ENCODE results near the gene EIF3K.

The EIF3K gene

GRCh38 chr19:38669552-38669951 lies 50.6 kb downstream of the EIF3K start:
- DNase-seq: no peak

GRCh38 chr19:38670921-38671398 lies 52.0 kb downstream of the EIF3K start:
- DNase-seq: no peak

GRCh38 chr19:38671654-38672053 lies 52.7 kb downstream of the EIF3K start:
- no peak for DNase-seq

- no peak for DNase-seq
These were observed 54.0 kb downstream of the EIF3K start for GRCh38 chr19:38673030-38673429.

- DNase-seq: no peak
These were observed 55.6 kb downstream of the EIF3K start for GRCh38 chr19:38674388-38675171.

GRCh38 chr19:38675611-38676010 lies 56.6 kb downstream of the EIF3K start:
- no peak for DNase-seq

GRCh38 chr19:38676023-38676877 lies 57.3 kb downstream of the EIF3K start:
- no peak for DNase-seq

- DNase-seq: no peak
These were observed 58.1 kb downstream of the EIF3K start for GRCh38 chr19:38676878-38677646.

- no peak for DNase-seq
These were observed 59.4 kb downstream of the EIF3K start for GRCh38 chr19:38678217-38678890.

GRCh38 chr19:38678891-38679494 lies 60.0 kb downstream of the EIF3K start:
- no peak for DNase-seq

- no peak for DNase-seq
These were observed 60.9 kb downstream of the EIF3K start for GRCh38 chr19:38679839-38680238.

GRCh38 chr19:38682195-38682867 lies 63.3 kb downstream of the EIF3K start:
- DNase-seq: no peak

GRCh38 chr19:38682872-38683392 lies 63.9 kb downstream of the EIF3K start:
- DNase-seq: no peak

GRCh38 chr19:38683393-38684077 lies 64.5 kb downstream of the EIF3K start:
- DNase-seq: no peak

- peak; percentile 44 for DNase-seq
These were observed 65.3 kb downstream of the EIF3K start for GRCh38 chr19:38684078-38684861.

GRCh38 chr19:38684862-38685665 lies 66.1 kb downstream of the EIF3K start:
- no peak for DNase-seq

- peak; percentile 73 for DNase-seq
These were observed 66.9 kb downstream of the EIF3K start for GRCh38 chr19:38685666-38686529.

GRCh38 chr19:38686530-38686888 lies 67.5 kb downstream of the EIF3K start:
- DNase-seq: no peak
